ENCODE results near the gene CARM1. TPM values are rescaled to one million over a fixed set of nuclear protein-coding genes. Genes with fewer than 3 reads are reported as not detected.
A peak's percentile ranks its signal among the peaks of the same experiment; 100 is the strongest.
"Not testable (repeated sequence)": the region's sequence is repeated elsewhere in the genome, so short reads cannot be mapped to it uniquely, and the experiment has no call there.

The CARM1 gene
- total RNA-seq, 2 donors from 2014 or later = 15.3 to 19.8 TPM

GRCh38 chr19:10852098-10852800 lies 19.1 kb upstream of the CARM1 start:
- peaks cover 0 to 1% of the 10 kb centered on the region in 2 donors for H3K9me3 ChIP-seq
- H3K27ac ChIP-seq = no peak overlapping the region
- DNase-seq (ENCODE audit: low spot score) = no peak
- no peaks in the 10 kb centered on the region for H3K27me3 ChIP-seq
- H3K4me1 ChIP-seq = no peaks in the 10 kb centered on the region
- TF ChIP-seq, protein P1, sequence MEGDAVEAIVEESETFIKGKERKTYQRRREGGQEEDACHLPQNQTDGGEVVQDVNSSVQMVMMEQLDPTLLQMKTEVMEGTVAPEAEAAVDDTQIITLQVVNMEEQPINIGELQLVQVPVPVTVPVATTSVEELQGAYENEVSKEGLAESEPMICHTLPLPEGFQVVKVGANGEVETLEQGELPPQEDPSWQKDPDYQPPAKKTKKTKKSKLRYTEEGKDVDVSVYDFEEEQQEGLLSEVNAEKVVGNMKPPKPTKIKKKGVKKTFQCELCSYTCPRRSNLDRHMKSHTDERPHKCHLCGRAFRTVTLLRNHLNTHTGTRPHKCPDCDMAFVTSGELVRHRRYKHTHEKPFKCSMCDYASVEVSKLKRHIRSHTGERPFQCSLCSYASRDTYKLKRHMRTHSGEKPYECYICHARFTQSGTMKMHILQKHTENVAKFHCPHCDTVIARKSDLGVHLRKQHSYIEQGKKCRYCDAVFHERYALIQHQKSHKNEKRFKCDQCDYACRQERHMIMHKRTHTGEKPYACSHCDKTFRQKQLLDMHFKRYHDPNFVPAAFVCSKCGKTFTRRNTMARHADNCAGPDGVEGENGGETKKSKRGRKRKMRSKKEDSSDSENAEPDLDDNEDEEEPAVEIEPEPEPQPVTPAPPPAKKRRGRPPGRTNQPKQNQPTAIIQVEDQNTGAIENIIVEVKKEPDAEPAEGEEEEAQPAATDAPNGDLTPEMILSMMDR (IDR thresholded peaks at IDR 0.05) = no peak
- no peak overlapping the region for H3K4me3 ChIP-seq
- H3K36me3 ChIP-seq = no peaks in the 10 kb centered on the region

GRCh38 chr19:10852941-10853340 lies 18.4 kb upstream of the CARM1 start:
- TF ChIP-seq, protein P1 (IDR thresholded peaks at IDR 0.05) = no peak
- no peaks in the 10 kb centered on the region for H3K4me1 ChIP-seq
- H3K27ac ChIP-seq = no peak overlapping the region
- H3K4me3 ChIP-seq = no peak overlapping the region
- no peaks in the 10 kb centered on the region for H3K9me3 ChIP-seq
- no peaks in the 10 kb centered on the region for H3K27me3 ChIP-seq
- H3K36me3 ChIP-seq = no peaks in the 10 kb centered on the region
- no peak for DNase-seq (ENCODE audit: low spot score)

- Histone ChIP-seq H3K27ac (no peak overlapping the region), H3K4me1 (no peaks in the 10 kb centered on the region), H3K9me3 (no peaks in the 10 kb centered on the region), H3K27me3 (no peaks in the 10 kb centered on the region), H3K36me3 (no peaks in the 10 kb centered on the region), H3K4me3 (no peak overlapping the region)
- no peak for DNase-seq (ENCODE audit: low spot score)
- TF ChIP-seq, protein P1 (IDR thresholded peaks at IDR 0.05) = no peak
Observed at GRCh38 chr19:10854350-10855089, 16.8 kb upstream of the CARM1 start.

DNA sequence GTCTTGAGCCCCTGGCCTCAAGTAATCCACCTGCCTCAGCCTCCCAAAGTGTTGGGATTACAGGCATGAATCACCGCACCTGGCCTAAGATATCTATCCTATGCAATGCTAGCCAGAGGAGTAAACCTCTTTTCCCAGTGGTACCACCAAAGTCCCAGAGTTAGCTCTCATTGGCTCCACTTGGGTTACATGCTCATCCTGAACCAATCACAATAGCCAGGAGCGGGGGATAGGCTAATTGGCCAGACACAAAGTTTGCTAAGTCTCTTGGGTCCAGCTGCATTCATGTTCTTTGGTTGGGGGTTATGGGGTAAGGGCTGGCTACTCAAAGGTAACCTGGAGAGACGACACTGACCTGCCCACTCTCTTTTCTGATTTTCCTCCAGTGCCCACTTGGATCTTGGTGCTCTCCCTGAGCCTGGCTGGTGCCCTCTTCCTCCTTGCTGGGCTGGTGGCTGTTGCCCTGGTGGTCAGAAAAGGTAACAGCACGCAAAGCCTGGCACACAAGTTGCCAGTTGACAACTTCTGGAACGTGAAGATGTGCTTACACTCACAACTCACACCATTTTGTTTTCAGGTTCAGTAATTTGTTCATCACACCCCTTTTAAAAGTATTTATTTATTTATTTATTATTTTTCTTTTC lies 15.4 kb upstream of the CARM1 start:
- no peak overlapping the region for H3K4me3 ChIP-seq
- H3K27me3 ChIP-seq = no peaks in the 10 kb centered on the region
- H3K36me3 ChIP-seq = no peaks in the 10 kb centered on the region
- DNase-seq (ENCODE audit: low spot score) = no peak
- H3K4me1 ChIP-seq = no peaks in the 10 kb centered on the region
- no peak overlapping the region for H3K27ac ChIP-seq
- H3K9me3 ChIP-seq = no peaks in the 10 kb centered on the region
- TF ChIP-seq, protein P1 (IDR thresholded peaks at IDR 0.05) = peak; percentile 17 to 45

DNA sequence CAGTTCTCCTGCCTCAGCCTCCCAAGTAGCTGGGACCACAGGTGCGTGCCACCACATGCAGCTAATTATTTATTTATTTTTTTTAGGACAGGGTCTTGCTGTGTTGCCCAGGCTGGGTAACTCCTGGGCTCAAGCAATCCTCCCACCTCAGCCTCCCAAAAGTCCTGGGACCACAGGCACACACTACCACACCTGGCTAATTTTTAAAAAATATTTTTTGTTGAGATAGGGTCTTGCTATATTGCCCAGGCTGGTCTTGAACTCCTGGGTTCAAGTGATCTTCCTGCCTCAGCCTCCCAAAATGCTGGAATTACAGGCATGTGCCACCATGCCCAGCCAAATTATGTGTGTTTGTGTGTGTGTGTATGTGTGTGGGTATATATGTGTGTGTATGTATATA lies 14.5 kb upstream of the CARM1 start:
- not testable (repeated sequence) for H3K27ac ChIP-seq; DNase-seq (ENCODE audit: low spot score); H3K4me3 ChIP-seq; H3K9me3 ChIP-seq; H3K36me3 ChIP-seq; H3K27me3 ChIP-seq; H3K4me1 ChIP-seq

- no peak for DNase-seq (ENCODE audit: low spot score)
- Histone ChIP-seq H3K4me3 (no peak overlapping the region), H3K9me3 (no peaks in the 10 kb centered on the region), H3K36me3 (no peaks in the 10 kb centered on the region), H3K27ac (no peak overlapping the region), H3K4me1 (no peaks in the 10 kb centered on the region), H3K27me3 (no peaks in the 10 kb centered on the region)
- TF ChIP-seq, protein P1 (IDR thresholded peaks at IDR 0.05) = peak in 1 of 2 donors; percentile 55
Observed at GRCh38 chr19:10858204-10858828, 13.0 kb upstream of the CARM1 start.
